Measurements from ENCODE around the gene SLC7A1. TPM values are rescaled to one million over a fixed set of nuclear protein-coding genes. Genes with fewer than 3 reads are reported as not detected.

Gene SLC7A1
- total RNA-seq, 1 donor from 2014 or later = 10.3 TPM

GRCh38 chr13:29561918-29562317 is 33.6 kb downstream of the SLC7A1 start:
- Histone ChIP-seq H3K27me3 (ENCODE audit: low read depth) (no peaks in the 10 kb centered on the region), H3K4me1 (no peaks in the 10 kb centered on the region), H3K9me3 (replicated peaks) (no peaks in the 10 kb centered on the region), H3K27ac (replicated peaks) (no peak overlapping the region), H3K36me3 (no peaks in the 10 kb centered on the region), H3K4me3 (no peak overlapping the region)
- TF ChIP-seq CTCF (IDR thresholded peaks at IDR 0.05; ENCODE audit: borderline replicate concordance) = no peak
- intact Hi-C loops (cut with micrococcal nuclease) = no loop called here
- no peak for DNase-seq

GRCh38 chr13:29556742-29557141 is 38.7 kb downstream of the SLC7A1 start:
- intact Hi-C loops (cut with micrococcal nuclease) = no loop called here
- no peaks in the 10 kb centered on the region for H3K4me1 ChIP-seq
- H3K27me3 ChIP-seq (ENCODE audit: low read depth) = no peaks in the 10 kb centered on the region
- H3K27ac ChIP-seq (replicated peaks) = no peak overlapping the region
- no peaks in the 10 kb centered on the region for H3K9me3 ChIP-seq (replicated peaks)
- H3K36me3 ChIP-seq = peaks cover 11% of the 10 kb centered on the region
- no peak for TF ChIP-seq CTCF (IDR thresholded peaks at IDR 0.05; ENCODE audit: borderline replicate concordance)
- no peak overlapping the region for H3K4me3 ChIP-seq
- DNase-seq = no peak

DNA sequence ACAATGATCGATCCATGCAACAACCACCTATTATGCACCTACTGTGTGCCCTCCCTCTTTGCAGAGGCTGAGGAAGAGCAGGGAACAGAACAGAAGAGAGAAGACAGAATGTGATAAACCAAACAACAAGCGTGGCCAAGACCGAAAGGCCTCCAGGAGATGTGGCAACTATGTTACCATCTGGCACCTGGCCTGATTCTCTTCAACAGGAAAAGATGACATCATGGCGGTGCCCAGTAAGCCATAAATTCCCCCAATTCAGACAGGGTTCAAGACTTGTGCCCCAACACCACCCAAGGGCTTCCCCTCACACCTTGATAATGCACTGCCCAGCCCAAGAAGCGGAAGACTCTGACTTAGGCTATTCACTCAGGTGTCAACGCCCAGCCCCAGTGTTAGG is 44.3 kb downstream of the SLC7A1 start:
- Histone ChIP-seq H3K4me1 (no peaks in the 10 kb centered on the region), H3K27ac (replicated peaks) (no peak overlapping the region), H3K27me3 (ENCODE audit: low read depth) (no peaks in the 10 kb centered on the region), H3K4me3 (no peak overlapping the region), H3K36me3 (peaks cover 11% of the 10 kb centered on the region), H3K9me3 (replicated peaks) (no peaks in the 10 kb centered on the region)
- TF ChIP-seq CTCF (IDR thresholded peaks at IDR 0.05; ENCODE audit: borderline replicate concordance) = no peak
- no peak for DNase-seq
- intact Hi-C loops (cut with micrococcal nuclease) = no loop called here

DNA sequence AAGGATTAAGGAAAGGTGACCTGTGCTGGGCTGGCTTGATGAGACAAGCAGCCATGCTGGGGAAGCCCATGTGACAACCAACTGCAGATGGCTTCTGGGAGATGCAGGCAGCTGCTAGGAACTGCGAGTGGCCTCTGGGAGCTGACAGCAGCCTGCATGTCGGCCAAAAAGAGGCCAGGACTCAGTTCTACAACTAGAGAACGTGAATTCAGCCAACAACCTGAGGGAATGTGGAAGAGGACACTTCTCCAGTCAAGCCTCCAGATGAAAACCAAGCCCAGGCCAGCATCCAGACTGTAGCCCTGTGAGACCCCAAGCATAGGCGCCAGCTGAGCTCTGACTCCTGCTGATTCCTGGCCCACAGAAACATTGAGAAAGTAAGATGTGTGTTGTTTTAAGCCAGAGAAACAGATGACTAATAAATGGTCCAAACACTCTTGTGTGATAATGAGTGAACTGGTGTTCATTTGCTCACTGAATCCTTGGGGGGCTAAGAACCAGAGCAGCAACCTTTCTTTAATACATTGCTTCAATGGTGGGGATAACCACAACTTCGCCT is 45.0 kb downstream of the SLC7A1 start:
- Histone ChIP-seq H3K36me3 (peaks cover 11% of the 10 kb centered on the region), H3K27me3 (ENCODE audit: low read depth) (no peaks in the 10 kb centered on the region), H3K27ac (replicated peaks) (no peak overlapping the region), H3K4me3 (no peak overlapping the region), H3K9me3 (replicated peaks) (no peaks in the 10 kb centered on the region), H3K4me1 (no peaks in the 10 kb centered on the region)
- no peak for DNase-seq
- intact Hi-C loops (cut with micrococcal nuclease) = no loop called here
- no peak for TF ChIP-seq CTCF (IDR thresholded peaks at IDR 0.05; ENCODE audit: borderline replicate concordance)

DNA sequence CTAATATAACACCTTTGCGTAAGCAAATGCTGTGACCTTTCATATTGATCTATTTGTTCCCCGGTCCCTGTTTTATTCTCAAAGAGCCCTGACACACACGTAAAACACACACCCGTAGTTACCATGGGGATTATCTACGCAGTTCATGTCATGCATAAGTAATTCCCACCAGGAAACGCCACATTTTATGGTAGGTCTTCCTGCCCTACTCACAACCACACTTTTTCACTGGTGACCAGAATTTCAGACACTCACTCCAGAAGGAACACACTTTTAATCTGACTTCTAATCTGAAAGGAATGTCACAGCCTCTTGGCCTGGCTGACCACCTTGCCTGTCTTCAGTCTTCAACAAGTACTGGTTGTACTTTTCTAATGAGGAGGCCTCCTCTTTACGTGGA is 46.8 kb downstream of the SLC7A1 start:
- H3K4me3 ChIP-seq = no peak overlapping the region
- peaks cover 11% of the 10 kb centered on the region for H3K36me3 ChIP-seq
- TF ChIP-seq CTCF (IDR thresholded peaks at IDR 0.05; ENCODE audit: borderline replicate concordance) = no peak
- H3K4me1 ChIP-seq = no peaks in the 10 kb centered on the region
- no peak for DNase-seq
- H3K27me3 ChIP-seq (ENCODE audit: low read depth) = no peaks in the 10 kb centered on the region
- no peaks in the 10 kb centered on the region for H3K9me3 ChIP-seq (replicated peaks)
- intact Hi-C loops (cut with micrococcal nuclease) = no loop called here
- H3K27ac ChIP-seq (replicated peaks) = no peak overlapping the region

Data from left ventricle myocardium inferior (tissue), 1 donor.